ENCODE data around the gene CHMP5. TPM values are rescaled to one million over a fixed set of nuclear protein-coding genes. Genes with fewer than 3 reads are reported as not detected.

The CHMP5 gene
- polyA plus RNA-seq, 1 donor from 2014 or later, result 286 TPM

DNA sequence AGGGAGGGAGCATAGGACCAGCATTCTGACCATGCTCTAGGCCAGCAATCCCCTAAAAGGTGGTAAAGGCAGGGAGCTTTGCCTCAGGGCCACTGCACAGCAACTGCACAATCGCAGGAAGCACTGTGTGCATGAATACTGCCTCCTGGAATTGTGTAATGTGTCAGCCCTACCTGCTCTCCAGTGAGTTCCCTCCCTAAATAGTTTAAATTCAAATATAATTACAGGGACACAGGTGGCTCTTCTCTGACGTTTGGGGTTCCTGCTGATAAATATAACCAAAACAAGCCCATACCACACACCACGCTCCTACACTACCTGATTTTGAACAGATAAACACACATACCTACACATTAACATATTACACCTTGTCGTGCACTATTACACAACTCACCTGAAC is 9.4 kb upstream of the CHMP5 start:
- H3K4me2 ChIP-seq (ENCODE audit: low read length), result no peak overlapping the region
- no peaks in the 10 kb centered on the region for H3K27me3 ChIP-seq (ENCODE audit: insufficient read depth, low read depth, low read length)
- no peak for TF ChIP-seq RAD21 (conservative IDR thresholded peaks at IDR 0.05)
- no peak for TF ChIP-seq SMC3 (conservative IDR thresholded peaks at IDR 0.05; ENCODE audit: poor library complexity)
- no peak for TF ChIP-seq TAF1 (IDR thresholded peaks at IDR 0.05; ENCODE audit: low read depth)
- no peak for TF ChIP-seq EZH2 (IDR thresholded peaks at IDR 0.05; ENCODE audit: borderline replicate concordance, insufficient read depth, low read length, poor library complexity, severe bottlenecking)
- TF ChIP-seq EP300 (conservative IDR thresholded peaks at IDR 0.05; ENCODE audit: poor library complexity, severe bottlenecking), result no peak
- TF ChIP-seq, protein P1, sequence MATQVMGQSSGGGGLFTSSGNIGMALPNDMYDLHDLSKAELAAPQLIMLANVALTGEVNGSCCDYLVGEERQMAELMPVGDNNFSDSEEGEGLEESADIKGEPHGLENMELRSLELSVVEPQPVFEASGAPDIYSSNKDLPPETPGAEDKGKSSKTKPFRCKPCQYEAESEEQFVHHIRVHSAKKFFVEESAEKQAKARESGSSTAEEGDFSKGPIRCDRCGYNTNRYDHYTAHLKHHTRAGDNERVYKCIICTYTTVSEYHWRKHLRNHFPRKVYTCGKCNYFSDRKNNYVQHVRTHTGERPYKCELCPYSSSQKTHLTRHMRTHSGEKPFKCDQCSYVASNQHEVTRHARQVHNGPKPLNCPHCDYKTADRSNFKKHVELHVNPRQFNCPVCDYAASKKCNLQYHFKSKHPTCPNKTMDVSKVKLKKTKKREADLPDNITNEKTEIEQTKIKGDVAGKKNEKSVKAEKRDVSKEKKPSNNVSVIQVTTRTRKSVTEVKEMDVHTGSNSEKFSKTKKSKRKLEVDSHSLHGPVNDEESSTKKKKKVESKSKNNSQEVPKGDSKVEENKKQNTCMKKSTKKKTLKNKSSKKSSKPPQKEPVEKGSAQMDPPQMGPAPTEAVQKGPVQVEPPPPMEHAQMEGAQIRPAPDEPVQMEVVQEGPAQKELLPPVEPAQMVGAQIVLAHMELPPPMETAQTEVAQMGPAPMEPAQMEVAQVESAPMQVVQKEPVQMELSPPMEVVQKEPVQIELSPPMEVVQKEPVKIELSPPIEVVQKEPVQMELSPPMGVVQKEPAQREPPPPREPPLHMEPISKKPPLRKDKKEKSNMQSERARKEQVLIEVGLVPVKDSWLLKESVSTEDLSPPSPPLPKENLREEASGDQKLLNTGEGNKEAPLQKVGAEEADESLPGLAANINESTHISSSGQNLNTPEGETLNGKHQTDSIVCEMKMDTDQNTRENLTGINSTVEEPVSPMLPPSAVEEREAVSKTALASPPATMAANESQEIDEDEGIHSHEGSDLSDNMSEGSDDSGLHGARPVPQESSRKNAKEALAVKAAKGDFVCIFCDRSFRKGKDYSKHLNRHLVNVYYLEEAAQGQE (IDR thresholded peaks at IDR 0.05; ENCODE audit: borderline replicate concordance), result no peak
- TF ChIP-seq MXI1 (conservative IDR thresholded peaks at IDR 0.05; ENCODE audit: poor library complexity, severe bottlenecking), result no peak
- no peak for TF ChIP-seq POLR2AphosphoS5 (IDR thresholded peaks at IDR 0.05)
- TF ChIP-seq, protein P2, sequence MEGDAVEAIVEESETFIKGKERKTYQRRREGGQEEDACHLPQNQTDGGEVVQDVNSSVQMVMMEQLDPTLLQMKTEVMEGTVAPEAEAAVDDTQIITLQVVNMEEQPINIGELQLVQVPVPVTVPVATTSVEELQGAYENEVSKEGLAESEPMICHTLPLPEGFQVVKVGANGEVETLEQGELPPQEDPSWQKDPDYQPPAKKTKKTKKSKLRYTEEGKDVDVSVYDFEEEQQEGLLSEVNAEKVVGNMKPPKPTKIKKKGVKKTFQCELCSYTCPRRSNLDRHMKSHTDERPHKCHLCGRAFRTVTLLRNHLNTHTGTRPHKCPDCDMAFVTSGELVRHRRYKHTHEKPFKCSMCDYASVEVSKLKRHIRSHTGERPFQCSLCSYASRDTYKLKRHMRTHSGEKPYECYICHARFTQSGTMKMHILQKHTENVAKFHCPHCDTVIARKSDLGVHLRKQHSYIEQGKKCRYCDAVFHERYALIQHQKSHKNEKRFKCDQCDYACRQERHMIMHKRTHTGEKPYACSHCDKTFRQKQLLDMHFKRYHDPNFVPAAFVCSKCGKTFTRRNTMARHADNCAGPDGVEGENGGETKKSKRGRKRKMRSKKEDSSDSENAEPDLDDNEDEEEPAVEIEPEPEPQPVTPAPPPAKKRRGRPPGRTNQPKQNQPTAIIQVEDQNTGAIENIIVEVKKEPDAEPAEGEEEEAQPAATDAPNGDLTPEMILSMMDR (IDR thresholded peaks at IDR 0.05; ENCODE audit: poor library complexity, severe bottlenecking), result no peak
- no peaks in the 10 kb centered on the region for H3F3A ChIP-seq (ENCODE audit: insufficient read depth, low read length, poor library complexity, severe bottlenecking)
- peaks cover 12% of the 10 kb centered on the region for H3K36me3 ChIP-seq (ENCODE audit: insufficient read depth, low read length)
- H3K9me2 ChIP-seq (ENCODE audit: insufficient read depth, low read length), result no peaks in the 10 kb centered on the region
- H3K9me3 ChIP-seq (ENCODE audit: low read length), result no peaks in the 10 kb centered on the region
- H3K4me3 ChIP-seq (ENCODE audit: low read length), result no peak overlapping the region
- no peak overlapping the region for H3K27ac ChIP-seq (ENCODE audit: low read length)
- H3K79me2 ChIP-seq (replicated peaks; ENCODE audit: insufficient read depth, low read length), result no peaks in the 10 kb centered on the region
- no peaks in the 10 kb centered on the region for H4K20me1 ChIP-seq (ENCODE audit: insufficient read depth)
- H2AFZ ChIP-seq (ENCODE audit: low read depth, low read length), result no peak overlapping the region
- no peak overlapping the region for H3K9ac ChIP-seq (ENCODE audit: low read length)

DNA sequence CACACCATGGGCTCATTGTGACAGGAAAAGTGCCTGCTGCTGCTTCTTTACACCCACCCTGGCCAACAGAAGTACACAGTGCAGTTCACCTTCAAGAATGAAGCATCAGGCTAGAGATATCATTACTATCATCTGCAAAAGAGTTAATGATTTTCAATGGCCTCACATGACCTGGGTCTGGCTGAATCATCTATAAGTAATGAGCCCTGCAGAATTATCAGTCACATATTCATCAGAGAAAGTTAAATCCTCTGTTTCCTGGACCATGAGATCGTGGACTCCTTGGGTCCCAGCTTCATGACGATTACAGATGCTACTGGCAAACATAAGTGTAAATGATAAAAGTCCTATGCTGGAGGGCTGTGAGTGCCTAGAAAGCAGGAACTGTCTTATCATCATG is 8.6 kb upstream of the CHMP5 start:
- H3K9ac ChIP-seq (ENCODE audit: low read length), result no peak overlapping the region
- H3F3A ChIP-seq (ENCODE audit: insufficient read depth, low read length, poor library complexity, severe bottlenecking), result no peaks in the 10 kb centered on the region
- no peak for TF ChIP-seq SMC3 (conservative IDR thresholded peaks at IDR 0.05; ENCODE audit: poor library complexity)
- TF ChIP-seq, protein P2 (IDR thresholded peaks at IDR 0.05; ENCODE audit: poor library complexity, severe bottlenecking), result no peak
- TF ChIP-seq MXI1 (conservative IDR thresholded peaks at IDR 0.05; ENCODE audit: poor library complexity, severe bottlenecking), result no peak
- TF ChIP-seq, protein P1 (IDR thresholded peaks at IDR 0.05; ENCODE audit: borderline replicate concordance), result no peak
- no peak overlapping the region for H3K4me3 ChIP-seq (ENCODE audit: low read length)
- H3K27ac ChIP-seq (ENCODE audit: low read length), result no peak overlapping the region
- H4K20me1 ChIP-seq (ENCODE audit: insufficient read depth), result no peaks in the 10 kb centered on the region
- no peaks in the 10 kb centered on the region for H3K27me3 ChIP-seq (ENCODE audit: insufficient read depth, low read depth, low read length)
- peaks cover 16% of the 10 kb centered on the region for H3K36me3 ChIP-seq (ENCODE audit: insufficient read depth, low read length)
- H3K9me3 ChIP-seq (ENCODE audit: low read length), result no peaks in the 10 kb centered on the region
- H3K4me2 ChIP-seq (ENCODE audit: low read length), result no peak overlapping the region
- no peaks in the 10 kb centered on the region for H3K9me2 ChIP-seq (ENCODE audit: insufficient read depth, low read length)
- no peaks in the 10 kb centered on the region for H3K79me2 ChIP-seq (replicated peaks; ENCODE audit: insufficient read depth, low read length)
- H2AFZ ChIP-seq (ENCODE audit: low read depth, low read length), result no peak overlapping the region
